WERI-Rb-1 (cell line): ENCODE results near the gene CNR2.

ENCODE experiments used
- DNase-seq: peaks from one replicate; pipeline ENCODE4 v3.0.0-alpha.2; 2020
- H3K27ac ChIP-seq: fragments of 250-450 bp; sonication (Bioruptor Pico); 2 replicates; pipeline ENCODE4 v1.5.1; 2020; ENCODE audit warnings: mild to moderate bottlenecking, moderate library complexity
- H3K27me3 ChIP-seq: fragments of 250-450 bp; sonication (Bioruptor Pico); 2 replicates; pipeline ENCODE4 v1.5.1; 2021; ENCODE audit warnings: mild to moderate bottlenecking, low read depth, moderate library complexity; ENCODE audit not compliant: insufficient read depth, severe bottlenecking
- H3K36me3 ChIP-seq: fragments of 250-450 bp; sonication (Bioruptor Pico); 2 replicates; pipeline ENCODE4 v1.5.1; 2020; ENCODE audit warnings: mild to moderate bottlenecking, moderate library complexity
- H3K4me3 ChIP-seq: 2 replicates; pipeline ENCODE4 v1.5.1; 2011; ENCODE audit warnings: low read depth, mild to moderate bottlenecking, control low read depth, low read length
- H3K9me3 ChIP-seq: fragments of 250-450 bp; sonication (Bioruptor Pico); 2 replicates; pipeline ENCODE4 v1.5.1; 2021; ENCODE audit warnings: mild to moderate bottlenecking, moderate library complexity; ENCODE audit not compliant: severe bottlenecking
- CTCF ChIP-seq: IDR thresholded peaks from 2 replicates; pipeline ENCODE4 v1.5.1; 2011; ENCODE audit warnings: low read depth, mild to moderate bottlenecking, control low read depth, inconsistent platforms, low read length

Gene CNR2

DNA sequence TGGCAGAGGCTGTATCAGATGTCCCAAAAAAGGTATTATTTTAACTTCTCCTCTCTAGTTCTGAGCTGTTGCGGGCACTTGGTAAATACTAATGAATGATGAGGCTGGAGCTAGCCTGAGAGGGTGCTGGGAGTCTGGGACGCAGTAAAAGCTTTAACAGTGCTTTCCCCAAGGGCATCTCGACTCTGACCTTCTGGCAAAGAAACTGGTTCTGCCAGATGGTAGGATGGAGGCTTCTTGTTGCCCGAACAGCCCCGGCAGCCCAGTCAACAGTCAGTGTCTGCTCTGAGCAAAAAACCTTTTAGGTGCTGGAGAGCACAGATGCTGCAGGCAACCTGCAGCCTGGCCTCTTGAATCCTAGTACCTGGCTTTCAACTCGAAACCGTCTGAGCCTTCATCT lies 43.9 kb upstream of the CNR2 start:
- Histone ChIP-seq H3K36me3 (peaks cover 15% of the 10 kb centered on the region), H3K9me3 (no peaks in the 10 kb centered on the region), H3K27ac (peak overlapping the region; percentile 99), H3K4me3 (peak overlapping the region; percentile 23), H3K27me3 (no peaks in the 10 kb centered on the region)
- no peak for TF ChIP-seq CTCF
- peak; percentile 64 for DNase-seq

DNA sequence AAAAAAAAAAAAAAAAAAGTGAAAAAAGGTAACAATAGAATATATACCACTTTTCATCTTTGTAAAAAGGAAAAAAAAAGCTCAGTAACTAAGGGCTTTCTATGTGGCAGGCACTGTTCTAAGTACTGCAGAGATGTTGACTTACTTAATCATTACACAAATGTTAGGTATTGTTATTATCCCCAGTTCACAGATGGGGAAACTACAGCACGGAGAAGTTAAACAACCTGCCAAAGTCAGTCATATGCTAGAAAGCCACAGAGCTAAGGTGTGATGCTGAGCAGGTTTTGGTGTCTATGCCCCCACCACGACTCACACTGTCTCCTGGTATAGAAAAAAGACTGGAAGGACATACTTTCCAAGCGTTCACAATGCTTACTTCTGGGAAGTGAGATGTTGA lies 39.9 kb upstream of the CNR2 start:
- Histone ChIP-seq H3K36me3 (no peaks in the 10 kb centered on the region), H3K4me3 (no peak overlapping the region), H3K27me3 (no peaks in the 10 kb centered on the region), H3K27ac (no peak overlapping the region), H3K9me3 (no peaks in the 10 kb centered on the region)
- no peak for DNase-seq
- no peak for TF ChIP-seq CTCF

DNA sequence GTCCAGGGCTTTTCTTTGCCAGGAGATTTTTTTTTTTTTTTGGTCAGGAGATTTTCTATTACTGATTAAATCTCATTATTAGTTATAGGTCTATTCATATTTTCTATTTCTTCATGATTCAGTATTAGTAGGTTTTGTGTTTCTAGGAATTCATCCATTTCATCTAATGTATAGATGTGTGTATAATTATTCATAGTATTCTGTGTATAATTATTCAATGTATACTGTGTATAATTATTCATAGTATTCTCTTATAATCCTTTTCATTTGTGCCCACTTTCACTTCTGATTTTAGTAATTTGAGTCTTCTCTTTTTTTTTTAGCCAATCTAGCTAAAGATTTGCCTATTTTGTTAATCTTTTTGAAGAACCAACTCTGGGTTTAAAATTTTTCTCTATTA lies 34.2 kb upstream of the CNR2 start:
- no peak for TF ChIP-seq CTCF
- Histone ChIP-seq H3K4me3 (no peak overlapping the region), H3K27ac (no peak overlapping the region), H3K9me3 (peaks cover 6% of the 10 kb centered on the region), H3K36me3 (no peaks in the 10 kb centered on the region), H3K27me3 (no peaks in the 10 kb centered on the region)
- no peak for DNase-seq

DNA sequence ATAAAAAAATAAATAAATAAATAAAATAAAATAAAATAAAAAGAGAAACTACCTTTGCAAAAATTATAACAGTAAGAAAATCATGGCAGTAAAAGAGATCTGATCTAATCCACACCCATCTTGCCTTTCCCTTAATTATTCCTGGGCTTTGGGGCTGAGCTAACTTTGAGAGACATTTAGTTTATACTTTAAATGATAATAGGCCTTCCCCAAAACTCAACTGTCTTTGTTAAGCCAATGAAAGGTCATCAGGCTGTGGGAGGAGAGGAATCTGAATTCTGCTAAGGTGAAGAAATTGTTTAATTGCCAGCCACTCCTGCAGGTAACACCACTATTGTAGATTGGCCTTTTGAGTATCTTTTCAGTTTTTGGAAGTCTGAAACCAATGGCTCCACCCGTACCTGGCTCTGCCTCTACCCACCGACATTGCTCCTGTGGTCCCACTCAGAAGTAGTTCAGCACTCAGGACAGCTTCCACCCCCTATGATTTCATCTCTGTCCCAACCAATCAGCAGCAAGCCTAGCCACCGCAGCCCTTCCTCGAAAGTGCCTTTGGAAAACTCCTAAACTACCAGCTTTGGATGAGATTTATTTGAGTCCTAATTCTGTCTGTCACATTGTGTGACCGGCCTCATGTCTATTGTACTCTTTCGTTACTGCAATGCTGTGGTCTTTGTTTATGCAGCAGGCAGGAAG lies 23.5 kb upstream of the CNR2 start:
- no peak for TF ChIP-seq CTCF
- Histone ChIP-seq H3K36me3 (no peaks in the 10 kb centered on the region), H3K27me3 (no peaks in the 10 kb centered on the region), H3K4me3 (no peak overlapping the region), H3K27ac (peak overlapping the region; percentile 50), H3K9me3 (no peaks in the 10 kb centered on the region)
- DNase-seq: no peak

DNA sequence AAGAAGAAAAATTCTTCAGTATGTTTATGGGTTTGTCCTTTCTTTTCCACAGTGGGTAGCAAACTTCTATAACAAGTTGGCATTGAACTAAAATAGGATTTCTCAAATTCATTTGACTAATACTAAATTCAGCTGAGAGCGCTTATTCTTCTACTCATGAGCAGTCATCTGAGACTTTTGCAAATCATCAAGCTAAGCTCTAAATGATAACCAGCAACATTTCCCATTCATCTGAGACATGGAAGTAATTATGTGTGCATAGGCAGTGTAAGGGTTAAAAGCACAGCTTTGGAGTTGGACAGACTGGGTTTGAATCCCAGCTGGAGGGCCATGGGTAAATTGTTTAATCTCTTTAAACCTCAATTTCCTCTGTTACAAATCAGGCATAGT lies 18.3 kb upstream of the CNR2 start:
- Histone ChIP-seq H3K27ac (no peak overlapping the region), H3K27me3 (no peaks in the 10 kb centered on the region), H3K36me3 (no peaks in the 10 kb centered on the region), H3K9me3 (no peaks in the 10 kb centered on the region), H3K4me3 (no peak overlapping the region)
- TF ChIP-seq CTCF: no peak
- no peak for DNase-seq
